Transverse colon (tissue), 4 donors: ENCODE data around the gene LRP5. TPM values are rescaled to one million over a fixed set of nuclear protein-coding genes. Genes with fewer than 3 reads are reported as not detected.

ENCODE experiments used
- DNase-seq: peaks from one replicate; pipeline ENCODE4 v3.0.0-alpha.2; 2019
- H3K27ac ChIP-seq, 4 donors: fragments of 200-600 bp; sonication (generic); 2 replicates each; pipeline ENCODE4 v1.5.1; 2016 to 2018; ENCODE audit warnings: inconsistent platforms in 4 of 4
- H3K27me3 ChIP-seq: fragments of 200-600 bp; sonication (generic); 2 replicates; pipeline ENCODE4 v1.5.1; 2017; ENCODE audit warnings: inconsistent platforms
- H3K36me3 ChIP-seq, 4 donors: fragments of 200-600 bp; sonication (generic); 2 replicates each; pipeline ENCODE4 v1.5.1; 2017 to 2019; ENCODE audit warnings: inconsistent platforms in 4 of 4
- H3K4me1 ChIP-seq, 4 donors: fragments of 200-600 bp; sonication (generic); 2 replicates each; pipeline ENCODE4 v1.5.1; 2017 to 2020; ENCODE audit warnings: inconsistent platforms in 4 of 4
- H3K4me3 ChIP-seq, 4 donors: fragments of 200-600 bp; sonication (generic); 1 replicate in 1 of 4; 2 replicates in 3 of 4; pipeline versions ENCODE4 v1.5.1 to v1.6.1; 2017 to 2019; ENCODE audit warnings: inconsistent platforms in 4 of 4
- H3K9me3 ChIP-seq, 2 donors: fragments of 200-600 bp; sonication (generic); 2 replicates each; pipeline ENCODE4 v1.5.1; 2017 to 2019; ENCODE audit warnings: inconsistent platforms in 2 of 2
- CTCF ChIP-seq, 5 experiments: fragments of 200-600 bp in 3 of 5; fragments of 450-650 bp in 2 of 5; sonication (generic) in 3 of 5; IDR thresholded peaks; 1 replicate in 2 of 5; 2 replicates in 3 of 5; pipeline ENCODE4 v1.5.1; 2016 to 2017; ENCODE audit warnings: antibody characterized with exemption in 5 of 5, inconsistent platforms in 3 of 5, mild to moderate bottlenecking in 2 of 5, moderate library complexity in 1 of 5
- EP300 ChIP-seq: sonication (generic); formaldehyde crosslinking; IDR thresholded peaks from one replicate; pipeline ENCODE4 v1.6.1; 2017; ENCODE audit warnings: antibody characterized with exemption, low read depth
- POLR2A ChIP-seq: fragments of 450-650 bp; IDR thresholded peaks from one replicate; pipeline ENCODE4 v1.6.1; 2016; ENCODE audit warnings: antibody characterized with exemption, mild to moderate bottlenecking, moderate library complexity
- POLR2AphosphoS5 ChIP-seq, 3 donors: sonication (generic); formaldehyde crosslinking; IDR thresholded peaks; one replicate each; pipeline ENCODE4 v1.6.1; 2016; ENCODE audit warnings: antibody characterized with exemption in 3 of 3
- WGBS, 2 donors: methylation state at CpG; one replicate each; pipeline ENCODE4 v1.1.5; 2018; ENCODE audit warnings: low coverage in 1 of 2; 5-methylcytosine and 5-hydroxymethylcytosine counted together
- in situ Hi-C, 4 donors: fragments of 200-750 bp; cut with MboI; loops; one replicate each; pipeline versions ENCODE4 v1.15.0 to v1.15.1; 2017; ENCODE audit warnings: low sequenced_read_pairs in 3 of 4, low pct_ligation_motif_present in 1 of 4, low pct_unique_long_range_greater_than_20kb in 1 of 4
- intact Hi-C: fragments of 100-400 bp; cut with DNase I; formaldehyde crosslinking; loops from one replicate; pipeline ENCODE4 v1.15.1; 2023; ENCODE audit warnings: low total_unique reads
- total RNA-seq, 4 donors: library from RNA; depleted of rRNA; stranded (reverse); fragments of >200 nt; gene quantifications; one replicate each; pipeline ENCODE4 v1.1.0, GENCODE V29; 2016

Gene LRP5
- total RNA-seq, 4 donors from 2014 or later: 72.6 to 138 (median 82.3) TPM

GRCh38 chr11:68382358-68382998 is 70.1 kb downstream of the LRP5 start:
- H3K27me3 ChIP-seq: no peaks in the 10 kb centered on the region
- intact Hi-C loops: loop anchor here (5.0 to 10.0 kb wide), 3 partner anchors 62 to 128 kb away; partner anchors contain the start of gene LRP5
- 87 to 93% methylated on average over 3 to 16 of the region's 16 CpGs for WGBS, 2 donors
- TF ChIP-seq POLR2AphosphoS5 (IDR thresholded peaks at IDR 0.05): no peak
- TF ChIP-seq EP300: no peak
- no peak overlapping the region for H3K4me3 ChIP-seq
- H3K4me1 ChIP-seq: peaks cover 32 to 47% (median 42%) of the 10 kb centered on the region in 4 donors
- peaks cover 0 to 8% (median 3%) of the 10 kb centered on the region in 4 donors for H3K36me3 ChIP-seq
- H3K27ac ChIP-seq: peak overlapping the region; percentile 83 to 89 (median 86)
- in situ Hi-C loops: loop anchor here in 2 of 4 donors (5.0 to 25.0 kb wide), 3 partner anchors 78 to 125 kb away; partner anchors contain the start of gene C11orf24 (in 1 of the 2)
- no peak for DNase-seq
- no peaks in the 10 kb centered on the region for H3K9me3 ChIP-seq

GRCh38 chr11:68383976-68384501 is 71.6 kb downstream of the LRP5 start:
- Histone ChIP-seq H3K4me3 (no peak overlapping the region), H3K9me3 (no peaks in the 10 kb centered on the region), H3K4me1 (peaks cover 29 to 42% (median 39%) of the 10 kb centered on the region in 4 donors), H3K27me3 (no peaks in the 10 kb centered on the region), H3K27ac (peak overlapping the region in 3 of 4 donors; percentile 83 to 89 (median 87)), H3K36me3 (peaks cover 0 to 8% (median 3%) of the 10 kb centered on the region in 4 donors)
- intact Hi-C loops (loop anchor here (5.0 to 10.0 kb wide), 3 partner anchors 61 to 129 kb away; partner anchors contain the start of gene LRP5), in situ Hi-C loops (loop anchor here in 2 of 4 donors (5.0 to 25.0 kb wide), 3 partner anchors 79 to 127 kb away; partner anchors contain the start of gene C11orf24 (in 1 of the 2))
- WGBS, 2 donors: 11% methylated on average over 9 of the region's 9 CpGs; no CpG with 5 or more reads in 1 of the 2 donors
- TF ChIP-seq CTCF (IDR thresholded peaks at IDR 0.05) (peak; percentile 92 to 96 (median 96)), EP300 (no peak)
- peak; percentile 75 for DNase-seq

GRCh38 chr11:68384530-68385081 is 72.2 kb downstream of the LRP5 start:
- peak overlapping the region in 2 of 4 donors; percentile 27 to 87 for H3K27ac ChIP-seq
- H3K9me3 ChIP-seq: no peaks in the 10 kb centered on the region
- H3K36me3 ChIP-seq: peaks cover 0 to 8% (median 3%) of the 10 kb centered on the region in 4 donors
- no peak overlapping the region for H3K4me3 ChIP-seq
- 86% methylated on average over 10 of the region's 13 CpGs; no CpG with 5 or more reads in 1 of the 2 donors for WGBS, 2 donors
- intact Hi-C loops (loop anchor here (5.0 to 10.0 kb wide), 3 partner anchors 60 to 130 kb away; partner anchors contain the start of gene LRP5), in situ Hi-C loops (loop anchor here in 2 of 4 donors (5.0 to 25.0 kb wide), 3 partner anchors 80 to 127 kb away; partner anchors contain the start of gene C11orf24 (in 1 of the 2))
- TF ChIP-seq EP300 (no peak), CTCF (IDR thresholded peaks at IDR 0.05) (no peak), POLR2AphosphoS5 (IDR thresholded peaks at IDR 0.05) (no peak), POLR2A (no peak)
- peaks cover 24 to 41% (median 34%) of the 10 kb centered on the region in 4 donors for H3K4me1 ChIP-seq
- no peak for DNase-seq
- no peaks in the 10 kb centered on the region for H3K27me3 ChIP-seq

GRCh38 chr11:68385128-68385527 is 72.7 kb downstream of the LRP5 start:
- intact Hi-C loops: loop anchor here (10.0 kb wide), 2 partner anchors 60 to 130 kb away; no protein-coding TSS in a partner anchor
- no peaks in the 10 kb centered on the region for H3K27me3 ChIP-seq
- in situ Hi-C loops: loop anchor here in 1 of 4 donors (10.0 to 25.0 kb wide), 2 partner anchors 80 to 123 kb away; partner anchors contain the start of gene C11orf24
- H3K36me3 ChIP-seq: peaks cover 0 to 9% (median 4%) of the 10 kb centered on the region in 4 donors
- DNase-seq: no peak
- H3K4me1 ChIP-seq: peaks cover 18 to 36% (median 29%) of the 10 kb centered on the region in 4 donors
- H3K4me3 ChIP-seq: no peak overlapping the region
- 88% methylated on average over 6 of the region's 8 CpGs; no CpG with 5 or more reads in 1 of the 2 donors for WGBS, 2 donors
- H3K9me3 ChIP-seq: no peaks in the 10 kb centered on the region
- no peak overlapping the region for H3K27ac ChIP-seq
- TF ChIP-seq CTCF (IDR thresholded peaks at IDR 0.05) (no peak), POLR2AphosphoS5 (IDR thresholded peaks at IDR 0.05) (no peak), POLR2A (no peak), EP300 (no peak)
